ENCODE measurements around the gene CDK6. TPM values are rescaled to one million over a fixed set of nuclear protein-coding genes. Genes with fewer than 3 reads are reported as not detected.

The CDK6 gene
- total RNA-seq, 1 experiment from 2014 or later, result 32.1 TPM

- Histone ChIP-seq H3K27me3 (ENCODE audit: control insufficient read depth, insufficient read depth, low read length) (no peaks in the 10 kb centered on the region), H3K36me3 (replicated peaks; ENCODE audit: control insufficient read depth, insufficient read depth, low read length) (no peaks in the 10 kb centered on the region), H3K4me3 (ENCODE audit: insufficient read depth, low read depth, low read length) (no peak overlapping the region)
- peak; percentile 1 for DNase-seq
Measured at GRCh38 chr7:92740700-92741126, 95.7 kb downstream of the CDK6 start.

DNA sequence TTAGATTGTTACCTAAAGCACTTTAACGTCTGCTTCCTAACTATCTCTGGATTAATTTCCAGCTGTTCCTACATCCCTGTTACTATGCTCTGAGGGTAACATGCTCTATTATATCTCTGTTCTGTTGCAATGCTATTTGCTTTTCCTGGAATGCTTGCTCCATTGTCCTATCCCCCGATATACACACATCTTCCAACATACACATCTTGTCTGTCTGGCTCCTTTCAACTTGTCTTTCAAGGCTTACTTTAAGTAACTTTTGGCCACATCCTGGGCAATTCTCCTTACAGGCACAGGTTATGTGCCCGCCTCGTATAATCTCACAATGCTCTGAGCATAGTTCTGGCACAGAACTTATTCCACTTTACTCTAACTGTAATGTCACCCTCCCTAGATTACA is 96.2 kb downstream of the CDK6 start:
- no peaks in the 10 kb centered on the region for H3K36me3 ChIP-seq (replicated peaks; ENCODE audit: control insufficient read depth, insufficient read depth, low read length)
- no peak for DNase-seq
- H3K4me3 ChIP-seq (ENCODE audit: insufficient read depth, low read depth, low read length), result no peak overlapping the region
- no peaks in the 10 kb centered on the region for H3K27me3 ChIP-seq (ENCODE audit: control insufficient read depth, insufficient read depth, low read length)

DNA sequence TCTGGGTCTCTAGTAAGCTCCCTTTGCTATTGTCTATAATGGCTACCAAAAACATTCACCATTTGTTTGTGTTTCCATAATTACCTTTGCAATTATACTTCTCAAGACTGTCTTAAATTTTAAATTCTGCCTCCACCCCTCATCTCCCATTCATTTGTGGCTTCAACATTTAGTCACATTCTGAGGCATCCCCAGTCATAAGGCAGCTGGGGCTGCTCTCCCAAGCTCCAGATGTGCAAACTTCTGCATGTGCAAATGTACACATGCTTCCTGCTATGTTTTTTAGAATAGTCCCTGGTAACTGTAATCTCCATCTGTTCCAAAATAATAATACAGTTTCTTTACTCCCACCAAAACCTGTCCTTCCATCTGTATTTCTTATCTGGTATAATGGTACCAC is 97.3 kb downstream of the CDK6 start:
- no peak for DNase-seq
- Histone ChIP-seq H3K27me3 (ENCODE audit: control insufficient read depth, insufficient read depth, low read length) (no peaks in the 10 kb centered on the region), H3K36me3 (replicated peaks; ENCODE audit: control insufficient read depth, insufficient read depth, low read length) (no peaks in the 10 kb centered on the region), H3K4me3 (ENCODE audit: insufficient read depth, low read depth, low read length) (no peak overlapping the region)

GRCh38 chr7:92737706-92738105 is 98.7 kb downstream of the CDK6 start:
- DNase-seq, result no peak
- H3K27me3 ChIP-seq (ENCODE audit: control insufficient read depth, insufficient read depth, low read length), result no peaks in the 10 kb centered on the region
- no peak overlapping the region for H3K4me3 ChIP-seq (ENCODE audit: insufficient read depth, low read depth, low read length)
- no peaks in the 10 kb centered on the region for H3K36me3 ChIP-seq (replicated peaks; ENCODE audit: control insufficient read depth, insufficient read depth, low read length)

DNA sequence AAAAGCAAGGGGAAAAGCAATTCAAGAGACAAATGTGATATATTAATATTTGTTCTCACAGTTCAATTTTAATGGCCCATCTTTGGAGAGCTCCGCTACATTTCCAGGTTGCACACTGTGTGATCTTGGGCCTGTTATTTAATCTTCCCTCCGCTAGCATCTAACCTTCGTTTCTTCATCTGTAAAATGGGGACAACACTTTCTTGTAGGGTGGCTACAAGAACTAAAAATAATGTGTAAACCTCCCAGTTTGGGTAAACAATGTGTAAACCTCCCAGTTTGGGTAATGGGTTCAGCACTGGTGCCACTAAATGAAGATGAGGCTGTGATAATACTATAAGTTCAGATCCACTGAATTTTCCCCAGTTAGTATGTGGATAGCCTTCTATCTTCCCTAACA is 99.5 kb downstream of the CDK6 start:
- no peak for DNase-seq
- Histone ChIP-seq H3K36me3 (replicated peaks; ENCODE audit: control insufficient read depth, insufficient read depth, low read length) (no peaks in the 10 kb centered on the region), H3K27me3 (ENCODE audit: control insufficient read depth, insufficient read depth, low read length) (no peaks in the 10 kb centered on the region), H3K4me3 (ENCODE audit: insufficient read depth, low read depth, low read length) (no peak overlapping the region)

GRCh38 chr7:92735707-92736106 is 100.7 kb downstream of the CDK6 start:
- Histone ChIP-seq H3K27me3 (ENCODE audit: control insufficient read depth, insufficient read depth, low read length) (no peaks in the 10 kb centered on the region), H3K36me3 (replicated peaks; ENCODE audit: control insufficient read depth, insufficient read depth, low read length) (no peaks in the 10 kb centered on the region), H3K4me3 (ENCODE audit: insufficient read depth, low read depth, low read length) (no peak overlapping the region)
- no peak for DNase-seq

DNA sequence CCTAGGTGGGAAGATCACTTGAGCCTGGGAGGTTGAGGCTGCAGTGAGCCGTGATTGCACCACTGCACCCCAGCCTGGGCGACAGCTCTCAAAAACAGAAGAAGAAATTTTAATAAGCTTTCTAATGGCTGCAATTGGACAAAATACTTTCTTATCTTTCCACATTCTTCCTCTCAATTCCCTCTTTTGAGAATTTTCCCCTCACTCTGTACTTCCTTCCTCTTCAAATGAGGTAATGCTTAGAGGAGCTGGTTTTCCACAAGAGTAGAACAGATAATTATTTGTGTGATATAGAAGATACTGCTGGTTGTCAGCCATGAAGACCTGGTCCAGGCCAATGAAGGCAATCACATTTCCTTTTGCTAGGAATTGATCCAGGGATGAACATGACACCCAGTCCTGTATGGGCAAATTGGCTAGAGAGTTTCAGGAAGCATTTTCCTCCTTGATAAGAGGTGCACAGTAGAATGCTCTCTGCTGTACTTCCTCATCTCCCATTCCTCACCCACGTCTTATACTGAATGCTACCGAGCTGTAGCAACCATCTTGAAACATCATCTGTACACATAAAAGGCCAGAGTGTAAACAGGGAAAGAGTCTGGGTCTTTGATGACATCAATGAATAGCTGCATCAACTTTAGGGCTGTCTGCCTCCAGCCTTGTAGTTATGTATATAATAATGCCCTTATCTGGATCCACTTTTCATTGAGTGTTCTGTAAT is 103.9 kb downstream of the CDK6 start:
- Histone ChIP-seq H3K4me3 (ENCODE audit: insufficient read depth, low read depth, low read length) (no peak overlapping the region), H3K27me3 (ENCODE audit: control insufficient read depth, insufficient read depth, low read length) (no peaks in the 10 kb centered on the region), H3K36me3 (replicated peaks; ENCODE audit: control insufficient read depth, insufficient read depth, low read length) (no peaks in the 10 kb centered on the region)
- DNase-seq, result no peak

DNA sequence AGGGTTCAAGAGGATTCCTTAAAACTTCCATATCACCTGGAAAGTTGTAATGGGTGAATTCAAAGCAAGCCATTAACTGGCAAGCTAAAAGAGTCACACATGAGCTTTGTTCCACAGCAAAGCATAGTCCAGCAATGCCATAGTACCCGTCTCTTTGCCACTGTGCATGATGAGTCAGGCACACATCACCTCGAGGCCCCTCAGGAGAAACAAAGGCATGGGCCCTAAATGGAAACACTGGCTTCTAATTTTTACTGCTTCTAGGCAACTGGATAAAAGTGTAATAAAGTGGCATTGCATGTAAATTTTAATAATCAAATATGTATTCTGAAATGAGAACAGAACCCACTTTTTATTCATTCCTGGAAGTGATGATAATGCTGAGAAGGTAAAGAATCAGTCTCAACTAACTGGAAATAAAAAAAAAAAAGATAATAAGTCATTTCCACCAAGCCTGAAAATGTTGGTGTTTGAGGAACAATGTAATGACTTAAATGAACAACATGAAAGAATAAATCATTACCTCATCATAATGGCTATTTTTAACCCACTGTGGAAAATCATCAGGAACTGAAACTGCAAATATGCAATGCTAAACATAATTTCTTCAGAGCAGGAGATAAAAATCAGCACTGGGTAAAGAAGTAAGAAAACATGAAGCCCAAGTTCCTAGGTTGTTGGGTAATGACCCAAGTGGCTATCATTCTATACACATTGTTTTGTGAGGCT is 104.9 kb downstream of the CDK6 start:
- DNase-seq, result no peak
- Histone ChIP-seq H3K36me3 (replicated peaks; ENCODE audit: control insufficient read depth, insufficient read depth, low read length) (no peaks in the 10 kb centered on the region), H3K27me3 (ENCODE audit: control insufficient read depth, insufficient read depth, low read length) (no peaks in the 10 kb centered on the region), H3K4me3 (ENCODE audit: insufficient read depth, low read depth, low read length) (no peak overlapping the region)

- Histone ChIP-seq H3K4me3 (ENCODE audit: insufficient read depth, low read depth, low read length) (no peak overlapping the region), H3K36me3 (replicated peaks; ENCODE audit: control insufficient read depth, insufficient read depth, low read length) (no peaks in the 10 kb centered on the region), H3K27me3 (ENCODE audit: control insufficient read depth, insufficient read depth, low read length) (no peaks in the 10 kb centered on the region)
- no peak for DNase-seq
Measured at GRCh38 chr7:92730808-92731207, 105.6 kb downstream of the CDK6 start.

GRCh38 chr7:92729751-92730150 is 106.6 kb downstream of the CDK6 start:
- no peak for DNase-seq
- Histone ChIP-seq H3K27me3 (ENCODE audit: control insufficient read depth, insufficient read depth, low read length) (no peaks in the 10 kb centered on the region), H3K36me3 (replicated peaks; ENCODE audit: control insufficient read depth, insufficient read depth, low read length) (no peaks in the 10 kb centered on the region; the same call in 1 of the 2 replicates), H3K4me3 (ENCODE audit: insufficient read depth, low read depth, low read length) (no peak overlapping the region)

GRCh38 chr7:92729172-92729571 is 107.2 kb downstream of the CDK6 start:
- H3K27me3 ChIP-seq (ENCODE audit: control insufficient read depth, insufficient read depth, low read length), result no peaks in the 10 kb centered on the region
- no peak for DNase-seq
- no peak overlapping the region for H3K4me3 ChIP-seq (ENCODE audit: insufficient read depth, low read depth, low read length)
- no peaks in the 10 kb centered on the region; the same call in 1 of the 2 replicates for H3K36me3 ChIP-seq (replicated peaks; ENCODE audit: control insufficient read depth, insufficient read depth, low read length)

DNA sequence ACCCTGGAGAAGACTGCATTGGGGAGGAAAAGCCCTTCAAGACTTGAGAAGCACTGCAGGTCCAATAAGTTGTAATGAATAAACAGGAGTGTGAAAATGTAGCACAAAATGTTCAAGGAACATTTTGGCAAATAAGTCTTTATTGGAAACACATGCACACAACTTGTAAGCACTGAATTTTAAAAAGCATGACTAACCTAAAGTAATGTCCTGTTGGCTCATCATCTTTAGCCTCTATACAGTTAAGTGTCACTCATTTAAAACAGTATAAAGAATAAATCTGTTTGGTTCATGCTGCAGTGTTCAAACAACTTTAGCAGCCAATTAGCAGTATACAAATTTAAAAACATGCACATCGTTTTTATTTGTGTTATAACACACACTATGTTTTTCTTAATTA is 108.6 kb downstream of the CDK6 start:
- no peaks in the 10 kb centered on the region for H3K27me3 ChIP-seq (ENCODE audit: control insufficient read depth, insufficient read depth, low read length)
- no peaks in the 10 kb centered on the region; the same call in 1 of the 2 replicates for H3K36me3 ChIP-seq (replicated peaks; ENCODE audit: control insufficient read depth, insufficient read depth, low read length)
- DNase-seq, result no peak
- no peak overlapping the region for H3K4me3 ChIP-seq (ENCODE audit: insufficient read depth, low read depth, low read length)

- Histone ChIP-seq H3K4me3 (ENCODE audit: insufficient read depth, low read depth, low read length) (no peak overlapping the region), H3K36me3 (replicated peaks; ENCODE audit: control insufficient read depth, insufficient read depth, low read length) (no peaks in the 10 kb centered on the region; the same call in 1 of the 2 replicates)
- DNase-seq, result no peak
Measured at GRCh38 chr7:92725161-92725925, 111.0 kb downstream of the CDK6 start.

GRCh38 chr7:92723943-92724342 is 112.4 kb downstream of the CDK6 start:
- DNase-seq, result peak; percentile 32
- Histone ChIP-seq H3K36me3 (replicated peaks; ENCODE audit: control insufficient read depth, insufficient read depth, low read length) (no peaks in the 10 kb centered on the region; the same call in 1 of the 2 replicates), H3K4me3 (ENCODE audit: insufficient read depth, low read depth, low read length) (no peak overlapping the region), H3K27me3 (ENCODE audit: control insufficient read depth, insufficient read depth, low read length) (no peaks in the 10 kb centered on the region)

More at GRCh38 chr7:92725161-92725925, 111.0 kb downstream of the CDK6 start:
- H3K27me3 ChIP-seq (ENCODE audit: control insufficient read depth, insufficient read depth, low read length), result no peaks in the 10 kb centered on the region

Measured in H7 (cell line).